IPS-NIHi7 (cell line): ENCODE results near the gene NCK1.
"Not testable (repeated sequence)": the region's sequence is repeated elsewhere in the genome, so short reads cannot be mapped to it uniquely, and the experiment has no call there.

Experiments used
- DNase-seq: peaks from one replicate; pipeline ENCODE4 v3.0.0; 2012; ENCODE audit warnings: mixed read lengths; ENCODE audit errors: extremely low spot score

The NCK1 gene

DNA sequence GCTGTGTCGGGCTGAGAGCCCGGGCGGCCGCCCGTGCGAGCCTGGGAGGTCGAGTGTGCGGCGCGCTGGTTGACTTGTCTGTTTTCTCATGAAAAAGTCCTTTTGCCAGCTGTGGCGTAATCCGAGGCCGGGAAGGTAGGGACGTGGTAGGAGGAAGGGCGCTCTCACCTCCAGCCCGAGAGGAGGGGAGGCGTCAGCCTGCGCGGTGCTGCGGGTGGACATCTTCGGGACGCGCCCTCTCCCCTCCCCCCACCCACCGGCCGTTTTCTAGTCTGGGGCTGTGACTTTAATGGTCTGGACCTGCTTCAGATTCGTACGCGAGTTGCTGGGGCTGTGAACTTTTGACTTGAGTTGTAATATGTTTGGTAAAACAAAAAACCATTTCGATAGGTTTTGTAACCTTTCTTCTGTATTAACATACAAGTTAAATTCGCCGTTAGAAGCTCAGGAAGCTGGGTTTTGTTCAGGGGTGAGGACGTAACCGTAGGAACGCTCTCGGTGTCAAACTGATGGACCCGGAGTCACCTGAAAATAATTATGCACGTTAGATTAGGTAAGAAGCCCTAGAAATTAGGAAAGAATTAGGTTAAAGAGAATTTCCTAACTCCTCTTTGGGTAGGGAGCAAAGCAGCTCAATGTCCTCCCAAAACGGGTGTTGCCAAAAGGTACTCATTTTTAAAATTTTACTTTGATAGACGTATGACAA is 762 bp downstream of the NCK1 start:
- peak; percentile 59 for DNase-seq

DNA sequence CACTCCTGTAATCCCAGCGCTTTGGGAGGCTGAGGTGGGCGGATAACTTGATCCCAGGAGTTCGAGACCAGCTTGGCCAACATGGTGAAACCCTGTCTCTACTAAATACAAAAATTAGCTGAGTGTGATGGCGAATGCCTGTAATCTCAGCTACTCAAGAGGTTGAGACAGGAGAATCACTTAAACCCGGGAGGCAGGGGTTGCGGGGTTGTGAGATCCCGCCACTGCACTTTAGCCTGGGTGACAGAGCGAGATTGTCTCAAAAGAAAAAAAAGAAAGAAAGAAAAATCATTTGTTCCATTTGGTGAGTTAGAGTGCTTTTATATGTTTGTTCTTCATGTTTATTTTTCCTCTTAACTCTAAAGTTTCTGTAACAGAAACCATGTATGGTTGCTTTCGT is 7.3 kb downstream of the NCK1 start:
- no peak for DNase-seq

DNA sequence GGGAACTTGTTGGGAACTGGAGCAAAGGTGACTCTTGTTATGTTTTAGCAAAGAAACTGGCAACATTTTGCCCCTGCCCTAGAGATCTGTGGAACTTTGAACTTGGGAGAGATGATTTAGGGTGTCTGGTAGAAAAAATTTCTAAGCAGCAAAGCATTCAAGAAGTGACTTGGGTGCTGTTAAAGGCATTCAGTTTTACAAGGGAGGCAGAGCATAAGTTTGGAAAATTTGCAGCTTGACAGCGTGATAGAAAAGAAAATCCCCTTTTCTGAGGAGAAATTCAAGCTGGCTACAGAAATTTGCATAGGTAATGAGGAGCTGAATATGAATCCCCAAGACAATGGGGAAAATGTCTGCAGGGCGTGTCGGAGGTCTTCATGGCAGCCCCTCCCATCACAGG is 10.2 kb downstream of the NCK1 start:
- not testable (repeated sequence) for DNase-seq

DNA sequence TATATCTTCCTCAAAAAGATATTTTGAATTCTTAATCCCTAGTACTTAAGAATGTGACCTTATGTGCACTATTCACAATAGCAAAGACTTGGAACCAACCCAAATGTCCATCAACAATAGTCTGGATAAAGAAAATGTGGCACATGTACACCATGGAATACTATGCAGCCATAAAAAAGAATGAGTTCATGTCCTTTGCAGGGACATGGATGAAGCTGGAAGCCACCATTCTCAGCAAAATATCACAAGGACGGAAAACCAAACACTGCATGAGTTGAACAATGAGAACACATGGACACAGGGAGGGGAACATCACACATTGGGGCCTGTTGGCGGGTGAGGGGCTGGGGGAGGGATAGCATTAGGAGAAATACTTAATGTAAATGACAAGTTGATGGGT is 17.5 kb downstream of the NCK1 start:
- not testable (repeated sequence) for DNase-seq

DNA sequence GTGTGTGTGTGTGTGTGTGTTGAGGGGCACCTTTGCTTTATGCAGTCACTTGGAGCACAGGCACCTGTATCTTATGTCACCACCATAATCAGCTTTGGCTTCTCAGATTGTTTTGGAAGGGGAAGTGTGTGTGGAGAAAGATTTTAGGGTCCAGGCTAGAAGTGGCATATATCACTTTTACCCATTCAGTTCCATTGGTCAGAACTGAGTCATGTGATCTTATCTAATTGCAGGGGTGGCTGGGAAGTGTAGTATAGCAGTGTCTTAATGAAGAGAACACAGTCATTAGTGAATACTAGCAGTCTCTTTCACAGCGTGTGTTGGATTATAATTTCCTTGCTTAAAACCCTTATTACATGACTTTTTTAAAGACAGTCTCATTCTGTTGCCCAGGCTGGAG is 20.6 kb downstream of the NCK1 start:
- DNase-seq: peak; percentile 13

DNA sequence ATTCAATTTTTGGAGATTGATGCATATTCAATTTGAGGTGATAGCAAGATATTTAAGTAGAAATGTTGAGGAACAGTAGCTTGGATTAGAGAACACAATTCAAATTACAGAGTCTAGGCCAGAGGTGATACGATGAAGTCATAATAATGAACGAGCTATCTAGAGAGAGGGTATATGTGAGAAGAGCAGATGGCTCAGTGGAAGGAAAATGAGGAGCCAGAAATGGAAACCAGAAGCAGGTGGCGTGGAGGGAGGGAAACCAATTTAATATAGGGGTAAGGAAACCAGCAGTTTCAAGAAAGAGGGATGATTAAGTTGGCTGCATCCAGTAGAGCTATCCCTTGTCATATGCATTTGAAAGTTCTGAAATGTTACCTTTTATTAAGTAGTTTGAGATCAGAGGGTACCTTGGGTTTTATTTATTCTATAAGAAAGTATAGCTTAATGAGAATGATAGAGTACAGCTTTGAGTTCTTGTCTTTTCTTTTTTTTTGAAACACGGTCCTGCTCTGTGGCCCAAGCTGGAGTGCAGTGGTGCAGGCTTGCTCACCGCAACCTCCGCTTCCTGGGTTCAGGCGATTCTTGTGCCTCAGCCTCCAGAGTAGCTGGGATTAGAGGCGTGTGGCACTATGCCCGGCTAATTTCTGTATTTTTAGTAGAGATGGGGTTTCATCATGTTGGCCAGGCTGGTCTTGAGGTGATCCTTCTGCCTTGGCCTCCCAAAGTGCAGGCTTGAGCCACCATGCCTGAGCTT is 22.1 kb downstream of the NCK1 start:
- DNase-seq: no peak

DNA sequence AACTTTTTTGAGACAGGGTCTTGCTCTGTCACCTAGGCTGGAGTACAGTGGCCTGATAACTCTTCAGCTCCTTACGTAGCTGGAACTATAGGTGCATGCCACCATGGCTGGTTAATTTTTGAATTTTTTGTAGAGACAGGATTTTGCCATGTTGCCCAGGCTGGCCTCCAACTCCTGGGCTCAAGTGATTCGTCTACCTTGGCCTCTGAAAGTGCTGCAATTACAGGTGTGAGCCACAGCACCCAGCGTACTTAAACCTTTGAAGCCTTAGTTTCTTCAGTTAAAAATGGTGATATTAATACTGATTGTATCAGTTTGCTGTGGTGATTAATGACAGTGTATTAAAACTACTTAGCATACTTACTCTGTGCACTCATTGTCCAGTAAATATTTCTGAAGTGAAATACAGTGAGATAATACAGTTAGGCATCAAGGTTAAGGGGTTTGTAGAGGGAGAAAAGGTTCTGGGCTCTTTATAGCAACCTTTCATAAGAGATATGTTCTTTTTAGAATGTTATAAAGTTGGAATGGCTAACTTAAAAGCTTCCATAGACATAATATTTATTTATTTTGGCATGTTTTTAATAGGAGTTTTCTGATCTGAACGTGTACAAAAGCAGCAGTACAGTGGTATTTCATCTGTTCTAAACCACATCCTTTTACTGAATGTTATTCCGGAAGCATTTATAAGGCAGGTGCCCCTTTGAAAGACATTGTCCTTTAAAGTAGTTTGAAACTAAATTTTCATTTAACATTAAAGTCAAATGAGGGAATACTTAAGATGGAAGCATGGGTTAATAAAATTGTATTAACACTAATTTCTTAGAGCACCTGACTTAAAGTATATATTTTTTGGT is 23.6 kb downstream of the NCK1 start:
- no peak for DNase-seq

DNA sequence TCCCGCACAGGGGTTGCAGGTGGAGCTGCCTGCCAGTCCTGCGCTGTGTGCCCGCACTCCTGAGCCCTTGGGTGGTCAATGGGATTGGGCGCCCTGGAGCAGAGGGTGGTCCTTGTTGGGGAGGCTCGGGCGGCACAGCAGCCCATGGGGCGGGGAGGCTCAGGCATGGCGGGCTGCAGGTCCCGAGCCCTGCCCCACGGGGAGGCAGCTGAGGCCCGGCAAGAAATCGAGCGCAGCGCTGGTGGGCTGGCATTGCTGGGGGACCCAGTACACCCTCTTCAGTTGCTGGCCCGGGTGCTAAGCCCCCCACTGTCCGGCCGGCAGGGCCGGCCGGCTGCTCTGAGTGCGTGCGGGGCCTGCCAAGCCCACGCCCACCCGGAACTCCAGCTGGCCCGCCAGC is 27.9 kb downstream of the NCK1 start:
- no peak for DNase-seq

DNA sequence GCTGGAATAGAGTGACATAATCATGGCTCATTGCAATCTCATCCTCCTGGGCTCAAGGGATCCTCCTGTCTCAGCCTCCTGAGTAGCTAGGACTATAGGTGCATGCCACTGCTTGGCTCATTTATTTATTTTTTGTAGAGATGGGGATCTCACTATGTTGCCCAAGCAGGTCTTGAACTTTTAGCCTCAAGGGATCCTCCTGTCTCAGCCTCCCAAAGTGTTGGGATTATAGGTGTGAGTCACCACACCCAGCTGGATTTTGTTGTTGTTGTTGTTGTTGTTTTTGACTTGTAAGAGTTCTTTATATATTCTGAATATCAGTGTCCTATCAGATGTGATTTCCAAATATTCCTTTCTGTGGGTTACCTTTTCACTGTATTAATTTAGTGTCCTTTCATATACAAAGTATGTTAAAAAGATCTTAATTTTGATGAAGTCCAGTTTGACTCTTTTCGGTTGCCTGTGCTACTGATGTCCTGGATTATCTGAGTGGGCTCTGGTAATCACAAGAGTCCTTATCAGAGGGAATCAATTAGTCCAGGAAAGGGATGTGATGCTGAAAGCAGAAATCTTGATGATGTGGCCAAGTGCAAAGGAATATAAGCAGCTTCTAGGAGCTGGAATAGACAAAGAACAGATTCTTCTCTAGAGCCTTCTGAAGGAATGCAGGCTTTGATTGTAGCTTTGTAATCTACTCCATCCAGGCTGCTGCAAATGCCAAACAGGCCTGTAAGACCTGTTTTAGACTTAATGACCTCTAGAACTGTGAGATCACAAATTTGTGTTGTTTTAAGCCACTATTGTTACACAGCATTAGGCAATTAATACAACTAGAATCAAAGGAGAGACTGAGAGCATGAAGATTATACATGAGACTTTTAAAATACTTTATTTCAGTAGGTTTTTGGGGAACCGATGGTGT is 30.2 kb downstream of the NCK1 start:
- DNase-seq: no peak

DNA sequence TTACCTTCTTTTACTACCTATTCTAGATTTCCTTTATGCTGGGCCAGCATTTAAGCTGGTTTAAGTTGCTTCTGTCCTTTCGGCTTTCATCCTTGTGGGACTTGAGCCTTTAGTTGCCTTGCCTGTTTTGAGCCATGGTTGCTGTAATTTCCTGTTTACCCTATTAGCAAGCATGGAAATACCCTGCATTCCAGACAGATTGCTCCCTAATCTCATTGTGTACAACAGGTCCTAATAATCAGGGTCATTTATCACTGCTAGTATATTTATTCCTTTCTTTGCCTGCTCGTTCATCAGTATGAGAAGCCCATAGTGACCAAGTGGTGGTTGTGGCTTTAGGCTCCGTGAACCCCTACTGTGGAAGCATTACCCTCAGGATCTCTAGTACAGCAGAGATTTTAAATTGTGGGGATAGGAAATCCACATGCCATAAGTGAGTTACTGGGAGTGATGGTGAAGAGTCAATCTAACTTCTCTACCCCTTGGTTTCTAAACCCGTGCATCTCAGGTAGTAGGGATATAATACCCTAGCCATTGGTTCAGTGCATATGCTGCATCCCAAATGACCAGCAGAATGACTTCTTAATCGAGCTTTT is 31.9 kb downstream of the NCK1 start:
- DNase-seq: no peak

DNA sequence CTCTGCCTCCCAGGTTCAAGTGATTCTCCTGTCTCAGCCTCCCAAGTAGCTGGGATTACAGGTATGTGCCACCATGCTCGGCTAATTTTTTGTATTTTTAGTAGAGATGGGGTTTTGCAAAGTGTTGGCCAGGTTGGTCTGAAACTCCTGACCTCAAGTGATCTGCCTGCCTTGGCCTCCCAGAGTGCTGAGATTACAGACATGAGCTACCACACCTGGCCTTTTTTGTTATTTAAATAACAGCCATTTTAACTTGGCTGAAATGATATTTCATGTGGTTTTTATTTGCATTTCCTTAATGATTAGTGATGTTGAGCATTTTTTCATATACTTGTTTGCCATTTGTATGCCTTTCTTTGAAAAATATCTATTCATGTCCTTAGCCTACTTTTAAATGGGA is 35.2 kb downstream of the NCK1 start:
- DNase-seq: not testable (repeated sequence)

DNA sequence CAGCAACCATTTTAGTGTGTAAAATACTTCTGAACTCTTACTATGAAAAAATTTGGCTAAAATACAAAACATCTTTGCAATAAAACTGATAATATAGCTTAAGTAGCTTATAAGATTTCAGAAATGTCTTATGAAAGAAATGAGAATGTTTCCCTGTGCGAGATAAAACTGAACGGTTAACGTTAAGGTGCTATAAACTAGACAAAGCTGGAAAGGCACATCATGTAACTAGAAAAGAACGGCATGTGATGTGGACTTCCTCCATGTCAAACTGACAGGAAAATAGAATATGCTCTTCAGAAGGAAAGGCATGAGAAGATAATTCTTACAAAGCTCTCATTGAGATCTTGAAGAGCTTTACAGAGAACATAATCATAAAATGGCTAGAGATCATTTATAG is 36.5 kb downstream of the NCK1 start:
- DNase-seq: no peak

DNA sequence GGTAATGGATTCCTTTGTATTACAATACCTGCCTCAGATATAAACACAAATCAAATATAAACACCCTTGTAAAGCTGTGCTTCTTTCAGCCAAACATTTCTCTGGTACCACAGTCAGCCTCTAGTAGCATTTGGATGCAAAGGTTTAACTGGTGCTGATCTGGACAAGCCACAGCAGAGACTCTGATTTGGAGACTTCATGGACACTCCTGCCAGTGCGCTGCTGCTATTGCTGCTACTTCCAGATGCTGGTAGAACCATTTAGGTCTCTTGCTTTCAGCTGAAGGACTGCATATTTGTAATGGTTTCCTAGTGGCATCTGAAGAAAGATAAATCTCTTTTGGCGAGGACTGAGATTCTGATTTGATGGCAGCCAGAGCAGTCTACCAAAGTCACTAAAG is 36.9 kb downstream of the NCK1 start:
- DNase-seq: no peak

DNA sequence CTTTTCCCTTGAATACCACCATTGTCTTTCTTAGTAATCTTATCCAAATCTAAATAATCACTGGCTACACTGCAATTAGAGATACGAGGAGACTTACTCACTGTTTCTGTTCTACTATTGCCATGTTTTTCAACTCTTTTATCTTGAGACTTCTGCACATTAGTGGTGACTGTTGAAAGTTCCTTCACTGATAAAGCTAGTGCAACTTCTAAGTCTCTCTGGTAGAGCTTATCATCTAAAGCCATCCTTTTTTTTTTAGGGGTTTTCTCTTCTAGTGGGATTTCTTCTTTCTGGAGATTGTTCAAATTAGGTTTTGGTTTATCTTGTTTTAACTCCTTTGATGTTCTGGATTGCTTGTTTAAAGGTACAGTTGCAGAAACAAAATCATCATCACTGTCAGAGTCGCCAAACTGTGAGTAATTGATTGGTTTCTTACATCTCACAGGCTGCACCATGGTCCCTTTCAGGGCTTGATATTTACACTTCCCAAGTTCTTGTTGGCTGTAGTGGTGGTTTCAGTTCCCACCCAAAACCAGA is 37.7 kb downstream of the NCK1 start:
- no peak for DNase-seq

DNA sequence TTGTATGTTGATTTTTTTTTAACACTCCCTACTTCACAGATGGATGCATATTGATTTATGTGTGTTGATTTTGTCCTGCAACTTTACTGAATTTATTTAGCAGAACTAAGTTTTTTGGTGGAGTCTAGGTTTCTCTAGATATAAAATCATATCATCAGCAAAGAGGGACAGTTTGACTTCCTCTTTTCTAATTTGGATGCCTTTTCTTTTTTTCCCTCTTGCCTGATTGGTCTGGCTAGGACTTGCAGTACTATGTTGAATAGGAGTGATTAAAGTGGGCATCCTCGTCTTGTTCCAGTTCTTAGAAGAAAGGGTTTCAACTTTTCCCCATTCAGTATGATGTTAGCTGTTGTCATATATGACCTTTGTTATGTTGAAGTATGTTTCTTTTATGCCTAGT is 38.7 kb downstream of the NCK1 start:
- not testable (repeated sequence) for DNase-seq

DNA sequence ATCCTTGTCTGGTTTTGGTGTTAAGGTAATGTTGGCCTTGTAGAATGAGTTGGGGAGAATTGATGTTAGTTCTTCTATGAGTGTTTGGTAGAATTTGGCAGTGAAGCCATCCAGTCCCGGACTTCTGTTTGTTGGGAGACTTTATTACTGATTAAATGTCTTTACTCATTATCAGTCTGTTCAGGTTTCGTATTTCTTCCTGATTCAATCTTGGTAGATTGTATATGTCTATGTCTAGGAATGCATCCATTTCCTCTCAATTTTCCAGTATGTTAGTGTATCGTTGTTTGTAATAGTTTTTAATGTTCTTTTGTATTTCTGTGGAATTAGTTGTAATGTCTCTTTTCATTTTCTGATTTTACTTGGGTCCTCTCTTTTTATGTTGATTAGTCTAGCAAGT is 39.4 kb downstream of the NCK1 start:
- DNase-seq: no peak

DNA sequence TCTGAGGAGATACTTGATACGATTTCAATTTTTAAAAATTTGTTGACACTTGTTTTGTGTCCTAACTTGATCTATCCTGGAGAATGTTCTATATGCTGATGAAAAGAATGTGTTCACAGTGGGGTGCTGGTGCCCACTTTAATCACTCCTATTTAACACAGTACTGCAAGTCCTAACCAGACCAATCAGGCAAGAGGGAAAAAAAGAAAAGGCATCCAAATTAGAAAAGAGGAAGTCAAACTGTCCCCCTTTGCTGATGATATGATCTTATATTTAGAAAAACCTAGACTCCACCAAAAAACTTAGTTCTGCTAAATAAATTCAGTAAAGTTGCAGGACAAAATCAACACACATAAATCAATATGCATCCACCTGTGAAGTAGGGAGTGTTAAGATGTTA is 40.5 kb downstream of the NCK1 start:
- DNase-seq: not testable (repeated sequence)

DNA sequence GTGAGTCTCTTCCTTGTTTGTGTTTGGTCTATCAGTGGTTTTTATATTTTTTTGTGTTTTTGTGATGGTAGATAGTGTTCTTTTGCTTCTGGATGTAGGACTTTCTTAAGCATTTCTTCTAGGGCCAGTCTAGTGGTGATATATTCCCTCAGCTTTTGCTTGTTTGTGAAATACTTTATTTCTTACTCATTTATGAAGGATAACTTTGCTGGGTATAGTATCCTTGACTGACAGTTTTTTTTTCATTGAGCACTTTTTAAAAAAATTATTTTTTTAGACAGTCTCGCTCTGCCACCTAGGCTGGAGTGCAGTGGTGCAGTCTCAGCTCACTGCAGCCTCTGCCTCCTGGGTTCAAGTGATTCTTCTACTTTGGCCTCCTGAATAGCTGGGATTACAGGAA is 41.9 kb downstream of the NCK1 start:
- no peak for DNase-seq

DNA sequence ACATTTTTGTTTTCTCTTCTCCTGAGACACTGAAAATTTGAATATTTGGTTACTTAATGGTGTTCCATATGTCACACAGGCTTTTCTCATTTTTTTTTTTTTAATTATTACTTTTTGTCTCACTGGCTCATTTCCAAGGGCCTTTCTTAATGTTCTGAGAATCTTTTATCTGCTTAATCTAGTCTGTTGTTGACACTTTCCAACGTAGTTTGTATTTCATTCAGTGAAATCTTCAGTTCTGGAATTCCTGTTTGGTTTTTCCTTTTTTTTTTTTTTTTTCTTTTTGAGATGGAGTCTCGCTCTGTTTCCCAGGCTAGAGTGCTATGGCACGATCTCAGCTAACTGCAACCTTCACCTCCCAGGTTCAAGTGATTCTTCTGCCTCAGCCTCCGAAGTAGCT is 42.7 kb downstream of the NCK1 start:
- DNase-seq: no peak

DNA sequence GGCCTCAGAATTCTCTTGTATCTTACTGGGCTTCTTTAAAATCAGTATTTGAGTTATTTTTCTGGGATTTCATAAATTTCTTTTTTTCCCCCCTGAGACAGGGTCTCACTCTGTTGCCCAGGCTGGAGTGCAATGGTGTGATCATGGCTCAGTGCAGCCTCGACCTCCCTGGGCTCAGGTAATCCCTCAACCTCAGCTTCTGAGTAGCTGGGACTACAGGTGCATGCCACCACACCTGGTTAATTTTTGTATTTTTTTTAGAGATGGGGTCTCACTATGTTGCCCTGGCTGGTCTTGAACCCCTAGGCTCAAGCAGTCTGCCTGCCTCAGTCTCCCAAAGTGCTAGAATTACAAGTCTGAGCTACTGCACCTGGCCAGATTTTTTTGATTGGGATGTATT is 43.5 kb downstream of the NCK1 start:
- DNase-seq: no peak

DNA sequence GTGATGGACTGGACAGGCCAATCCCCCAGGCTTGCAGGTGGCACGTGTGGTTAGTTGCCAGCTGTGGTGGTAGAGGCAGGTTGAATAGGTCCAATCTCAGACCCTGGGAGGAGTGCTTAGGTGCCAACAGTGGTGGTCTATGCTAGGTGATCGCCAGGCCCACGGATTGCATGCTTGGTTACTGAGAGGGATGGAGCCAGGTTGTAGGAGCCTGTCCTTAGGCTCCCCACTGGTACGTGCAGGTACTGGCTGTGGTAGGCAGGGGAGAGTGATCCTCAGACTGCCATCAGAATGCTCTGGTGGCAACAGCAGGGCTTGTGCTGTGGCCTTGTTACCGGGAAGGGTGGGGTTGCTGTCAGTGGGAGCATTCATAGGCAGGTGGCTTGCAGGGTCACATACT is 44.7 kb downstream of the NCK1 start:
- DNase-seq: no peak
